H1 (cell line): ENCODE measurements around the gene ZNF608. TPM values are rescaled to one million over a fixed set of nuclear protein-coding genes. Genes with fewer than 3 reads are reported as not detected.

Experiments
- CTCF ChIP-seq, 3 experiments: IDR thresholded peaks; 1 replicate in 2 of 3; 2 replicates in 1 of 3; pipeline versions ENCODE4 v1.5.1 to v1.6.1; 2011; ENCODE audit warnings: low read length in 3 of 3, mild to moderate bottlenecking in 3 of 3, inconsistent platforms in 2 of 3, low read depth in 1 of 3, moderate library complexity in 1 of 3; ENCODE audit not compliant: insufficient read depth in 1 of 3; ENCODE audit errors: control extremely low read depth in 1 of 3
- FOSL1 ChIP-seq: IDR thresholded peaks from 2 replicates; pipeline ENCODE4 v1.6.1; 2011; ENCODE audit warnings: mild to moderate bottlenecking, low read depth, low read length, moderate library complexity; ENCODE audit not compliant: insufficient read depth
- GTF2F1 ChIP-seq: IDR thresholded peaks from 2 replicates; pipeline ENCODE4 v1.6.1; 2012; ENCODE audit warnings: low read depth, low read length, improper control_type of control experiment, borderline replicate concordance
- PHF8 ChIP-seq: fragments of 200-600 bp; sonication (generic); conservative IDR thresholded peaks from 2 replicates; pipeline ENCODE4 v1.7.1; 2012; ENCODE audit warnings: low read depth, mild to moderate bottlenecking, inconsistent platforms, low read length, moderate library complexity
- SIRT6 ChIP-seq: IDR thresholded peaks from one replicate; pipeline ENCODE4 v1.7.1; 2012; ENCODE audit warnings: low read length, inconsistent platforms
- polyA plus RNA-seq, 7 experiments: library from polyadenylated mRNA; depleted of rRNA in 3 of 7; stranded (reverse) in 5 of 7; unstranded in 2 of 7; fragments of >200 nt in 5 of 7; fragments of 200-250 nt in 2 of 7; gene quantifications; 1 replicate in 5 of 7; 2 replicates in 1 of 7; 4 replicates in 1 of 7; pipeline versions ENCODE4 v1.2.1 to v1.2.3, GENCODE V29; 2011 to 2013; ENCODE audit warnings: missing spikeins in 2 of 7, mixed read lengths in 2 of 7
- total RNA-seq: library from RNA; stranded (reverse); fragmentation: NEBNext Ultra II Directional; extraction: Animal tissue kit (Norgen Biotek cat#: 25700); gene quantifications from 2 replicates; pipeline ENCODE4 v1.2.1, GENCODE V29; 2021

ZNF608 gene
- total and polyA plus RNA-seq, 2 of the 8 experiments (the other 6 are each of a cell fraction or from before 2014, with no cell fraction given): 17.2 to 40.8 TPM

GRCh38 chr5:124714910-124715309, 31.5 kb downstream of the ZNF608 start (continued):
- TF ChIP-seq FOSL1: no peak
- TF ChIP-seq SIRT6: no peak
- no peak for TF ChIP-seq CTCF (IDR thresholded peaks at IDR 0.05; ENCODE audit: control extremely low read depth in 1 of 3, insufficient read depth in 1 of 3, low read depth in 1 of 3, low read length in 3 of 3)
- no peak for TF ChIP-seq GTF2F1
- no peak for TF ChIP-seq PHF8
- TF ChIP-seq, all 59 proteins: peak for 0
